Left ventricle myocardium superior (tissue), 1 donor: ENCODE data around the gene TMCO4. TPM values are rescaled to one million over a fixed set of nuclear protein-coding genes. Genes with fewer than 3 reads are reported as not detected.
"Not testable (repeated sequence)": the region's sequence is repeated elsewhere in the genome, so short reads cannot be mapped to it uniquely, and the experiment has no call there.

Experiments
- ATAC-seq: fragments of 200-7000 bp; cut with Tn5 transposase; one replicate; pipeline ENCODE4 v1.9.1; 2020; ENCODE audit warnings: mild to moderate bottlenecking, moderate library complexity
- DNase-seq: peaks from one replicate; pipeline ENCODE4 v3.0.0-alpha.2; 2020
- intact Hi-C: fragments of 100-400 bp; cut with micrococcal nuclease; formaldehyde crosslinking; loops from one replicate; pipeline ENCODE4 v1.11.0; 2022
- total RNA-seq: library from RNA; stranded (reverse); fragmentation: NEBNext Ultra II Directional; extraction: Animal tissue kit (Norgen Biotek cat#: 25700); gene quantifications from one replicate; pipeline ENCODE4 v1.2.1, GENCODE V29; 2021
- donor health status: DM: no; HTN: yes; CAD: no; lungs with severe emphysema.

Gene TMCO4
- total RNA-seq, 1 donor from 2014 or later: 8.9 TPM

GRCh38 chr1:19814681-19815503 lies 15.2 kb upstream of the TMCO4 start, which contains the start of gene RNF186:
Gene RNF186, minus strand, starts transcription at chr1:19815283. Its CDS starts 182 bp downstream, at chr1:19815101.
- no peak for DNase-seq
- intact Hi-C loops: no loop called here
- ATAC-seq: peak; percentile 49

GRCh38 chr1:19814244-19814661 lies 14.5 kb upstream of the TMCO4 start:
- DNase-seq (no peak), ATAC-seq (no peak)
- intact Hi-C loops: no loop called here

- ATAC-seq (no peak), DNase-seq (no peak)
- intact Hi-C loops: no loop called here
Measured at GRCh38 chr1:19813643-19813960, 13.9 kb upstream of the TMCO4 start.

- DNase-seq (no peak), ATAC-seq (no peak)
- intact Hi-C loops: no loop called here
Measured at GRCh38 chr1:19812875-19813642, 13.3 kb upstream of the TMCO4 start.

GRCh38 chr1:19811206-19811851 lies 11.6 kb upstream of the TMCO4 start:
- no peak for ATAC-seq
- peak; percentile 48 for DNase-seq
- intact Hi-C loops: no loop called here

- ATAC-seq (no peak), DNase-seq (no peak)
- intact Hi-C loops: no loop called here
Measured at GRCh38 chr1:19809044-19809750, 9.5 kb upstream of the TMCO4 start.

GRCh38 chr1:19808351-19808750 lies 8.6 kb upstream of the TMCO4 start:
- intact Hi-C loops: no loop called here
- ATAC-seq: no peak
- no peak for DNase-seq

- intact Hi-C loops: no loop called here
- ATAC-seq (peak; percentile 23), DNase-seq (no peak)
Measured at GRCh38 chr1:19804831-19805251, 5.1 kb upstream of the TMCO4 start.

- ATAC-seq (no peak), DNase-seq (no peak)
- intact Hi-C loops: no loop called here
Measured at GRCh38 chr1:19802269-19802668, 2.6 kb upstream of the TMCO4 start.

GRCh38 chr1:19800076-19800804 lies 524 bp upstream of the TMCO4 start:
- intact Hi-C loops: no loop called here
- peak; percentile 62 for ATAC-seq
- DNase-seq: peak; percentile 67

- no peak for DNase-seq
- ATAC-seq: peak; percentile 5
- intact Hi-C loops: no loop called here
Measured at GRCh38 chr1:19798486-19799229, 1.1 kb downstream of the TMCO4 start.

GRCh38 chr1:19797827-19798226 lies 1.9 kb downstream of the TMCO4 start:
- intact Hi-C loops: no loop called here
- ATAC-seq (no peak), DNase-seq (no peak)

- intact Hi-C loops: no loop called here
- DNase-seq (no peak), ATAC-seq (no peak)
Measured at GRCh38 chr1:19794583-19794982, 5.1 kb downstream of the TMCO4 start.

- DNase-seq (no peak), ATAC-seq (no peak)
Measured at GRCh38 chr1:19793360-19794046, 6.2 kb downstream of the TMCO4 start.

GRCh38 chr1:19792237-19793002 lies 7.3 kb downstream of the TMCO4 start:
- DNase-seq: no peak

More at GRCh38 chr1:19793360-19794046, 6.2 kb downstream of the TMCO4 start:
- intact Hi-C loops: no loop called here

GRCh38 chr1:19790061-19790975 lies 9.4 kb downstream of the TMCO4 start:
- ATAC-seq, DNase-seq, intact Hi-C loops: not testable (repeated sequence)

More at GRCh38 chr1:19792237-19793002, 7.3 kb downstream of the TMCO4 start:
- intact Hi-C loops: no loop called here
- no peak for ATAC-seq
